ENCODE results near the gene LIFR.

- TF ChIP-seq POLR2A (IDR thresholded peaks at IDR 0.05; ENCODE audit: low read depth, low read length) (no peak), CTCF (conservative IDR thresholded peaks at IDR 0.05; ENCODE audit: low read depth, low read length) (no peak), FOS (IDR thresholded peaks at IDR 0.05; ENCODE audit: low read depth, low read length) (no peak), CEBPB (IDR thresholded peaks at IDR 0.05; ENCODE audit: low read depth, low read length) (no peak), RAD21 (IDR thresholded peaks at IDR 0.05; ENCODE audit: low read length) (no peak), SMC3 (IDR thresholded peaks at IDR 0.05; ENCODE audit: low read depth, low read length) (no peak), MAZ (IDR thresholded peaks at IDR 0.05; ENCODE audit: borderline replicate concordance, low read depth, low read length) (no peak), MXI1 (IDR thresholded peaks at IDR 0.05; ENCODE audit: borderline replicate concordance, low read depth, low read length) (no peak), CHD1 (IDR thresholded peaks at IDR 0.05; ENCODE audit: low read depth, low read length) (no peak)
Measured at GRCh38 chr5:38603691-38604090, 47.2 kb upstream of the LIFR start.
